ENCODE data around the gene RASGRP2. TPM values are rescaled to one million over a fixed set of nuclear protein-coding genes. Genes with fewer than 3 reads are reported as not detected.

RASGRP2 gene
- total and polyA plus RNA-seq, 2 donors (not counting 1 experiment from before 2014, with no cell fraction given), result 1.2 to 5.2 TPM

DNA sequence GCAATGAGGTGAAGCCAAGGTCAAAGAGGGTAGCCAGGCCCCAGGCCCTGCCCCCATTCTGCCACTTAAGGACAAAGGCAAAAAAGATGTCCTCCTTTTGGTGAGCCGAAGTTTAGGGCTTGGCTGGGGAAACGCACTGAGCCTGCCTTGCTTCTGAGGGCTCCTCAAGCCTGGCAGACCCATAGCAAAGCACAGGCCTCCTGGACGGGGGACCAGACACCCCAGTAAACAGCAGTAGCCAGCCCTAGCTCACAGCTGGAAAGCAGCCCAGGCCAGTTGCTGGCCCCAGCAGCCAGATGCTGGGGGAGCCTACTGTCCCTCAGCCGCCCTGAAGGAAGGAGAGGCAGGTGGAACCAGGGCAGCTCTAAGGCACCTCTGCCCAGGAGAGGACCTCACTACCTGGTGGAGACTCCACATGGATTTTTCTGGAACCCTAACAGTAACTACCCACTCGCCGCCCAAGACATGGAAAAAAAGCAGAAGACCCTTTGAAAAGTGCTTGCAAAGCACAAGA, 19.6 kb upstream of the RASGRP2 start:
- H3K4me3 ChIP-seq (replicated peaks in 1 of 4; ENCODE audit: control extremely low read depth in 1 of 4, insufficient read depth in 1 of 4, low read depth in 3 of 4, low read length in 4 of 4), result no peak overlapping the region

DNA sequence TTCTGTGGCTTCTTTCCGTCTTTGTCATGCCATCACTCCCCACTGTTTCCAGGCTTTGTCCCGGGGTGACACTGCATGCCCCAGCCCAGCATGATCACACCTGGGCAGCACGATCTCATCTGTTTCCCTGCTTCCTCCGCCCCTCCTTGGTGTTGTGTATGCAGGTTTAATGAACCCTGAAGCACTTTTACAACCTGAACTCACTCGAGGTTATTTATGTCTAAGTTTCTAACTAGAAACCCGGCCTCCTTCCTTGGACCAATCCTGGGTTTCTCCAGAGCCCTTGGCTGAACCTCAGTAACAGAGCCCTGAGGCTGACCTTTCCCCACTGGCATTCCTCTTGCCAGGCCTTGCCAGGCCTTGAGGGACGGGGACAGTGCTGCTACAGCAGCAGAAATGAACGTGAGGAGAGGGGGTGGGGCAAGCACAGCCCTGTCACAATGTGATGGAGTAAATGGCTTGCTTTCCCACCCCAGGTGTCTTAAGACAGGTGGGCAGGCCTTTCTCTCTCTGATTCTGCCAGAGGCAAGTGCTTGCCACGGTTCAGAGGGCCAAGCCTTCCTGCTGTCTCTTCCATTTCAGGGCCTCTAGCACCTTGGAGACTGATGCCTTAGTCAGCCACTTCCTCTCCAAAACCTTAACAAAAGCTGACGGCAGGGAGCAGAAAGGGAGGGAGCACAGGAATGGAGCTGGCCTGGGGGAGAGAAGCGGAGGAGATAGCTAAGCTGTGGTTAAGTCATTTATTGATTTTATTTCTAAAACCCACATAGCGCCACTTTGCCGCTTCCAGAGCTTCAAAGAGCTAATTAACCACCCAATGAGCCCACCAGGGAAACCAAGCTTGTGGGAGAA, 19.0 kb upstream of the RASGRP2 start:
- no peak for TF ChIP-seq CTCF (conservative IDR thresholded peaks at IDR 0.05 in 1 of 2, IDR thresholded peaks at IDR 0.05 in 1 of 2; ENCODE audit: low read depth in 1 of 2, low read length in 2 of 2)
- TF ChIP-seq EZH2 (IDR thresholded peaks at IDR 0.05; ENCODE audit: low read length, missing control alignments), result no peak
- no peaks in the 10 kb centered on the region for H3K9me3 ChIP-seq (ENCODE audit: control insufficient read depth, insufficient read depth, low read depth, low read length)
- peaks cover 8% of the 10 kb centered on the region for H3K79me2 ChIP-seq (ENCODE audit: control insufficient read depth, insufficient read depth, low read length)
- H3K27me3 ChIP-seq (ENCODE audit: control insufficient read depth, insufficient read depth, low read length), result no peaks in the 10 kb centered on the region
- H3K4me1 ChIP-seq (ENCODE audit: control insufficient read depth, extremely low read depth, insufficient read depth, low read length), result peaks cover 26% of the 10 kb centered on the region
- H3K9ac ChIP-seq (ENCODE audit: insufficient read depth, low read length), result no peak overlapping the region
- no peak overlapping the region for H3K4me2 ChIP-seq (ENCODE audit: extremely low read depth, insufficient read depth, low read length)
- peak overlapping the region; percentile 24 for H3K27ac ChIP-seq (ENCODE audit: insufficient read depth, low read length)
- peaks cover 31% of the 10 kb centered on the region for H3K36me3 ChIP-seq (ENCODE audit: control insufficient read depth, insufficient read depth, low read length)
- DNase-seq (ENCODE audit: low read depth in 2 of 2), result peak; percentile 33 to 83
- H2AFZ ChIP-seq (ENCODE audit: low read length), result no peak overlapping the region
- H3K4me3 ChIP-seq (replicated peaks in 1 of 4; ENCODE audit: control extremely low read depth in 1 of 4, insufficient read depth in 1 of 4, low read depth in 3 of 4, low read length in 4 of 4), result no peak overlapping the region
- no peaks in the 10 kb centered on the region for H4K20me1 ChIP-seq (ENCODE audit: control insufficient read depth, extremely low read depth, insufficient read depth, low read length)

More for the DNA sequence above, 19.6 kb upstream of the RASGRP2 start:
- no peaks in the 10 kb centered on the region for H4K20me1 ChIP-seq (ENCODE audit: control insufficient read depth, extremely low read depth, insufficient read depth, low read length)
- H3K9me3 ChIP-seq (ENCODE audit: control insufficient read depth, insufficient read depth, low read depth, low read length), result no peaks in the 10 kb centered on the region
- no peak overlapping the region for H3K9ac ChIP-seq (ENCODE audit: insufficient read depth, low read length)
- no peak for DNase-seq (ENCODE audit: low read depth in 2 of 2)
- H2AFZ ChIP-seq (ENCODE audit: low read length), result no peak overlapping the region
- no peaks in the 10 kb centered on the region for H3K27me3 ChIP-seq (ENCODE audit: control insufficient read depth, insufficient read depth, low read length)
- peaks cover 26% of the 10 kb centered on the region for H3K4me1 ChIP-seq (ENCODE audit: control insufficient read depth, extremely low read depth, insufficient read depth, low read length)
- no peak overlapping the region for H3K4me2 ChIP-seq (ENCODE audit: extremely low read depth, insufficient read depth, low read length)
- TF ChIP-seq CTCF (conservative IDR thresholded peaks at IDR 0.05 in 1 of 2, IDR thresholded peaks at IDR 0.05 in 1 of 2; ENCODE audit: low read depth in 1 of 2, low read length in 2 of 2), result no peak
- no peak for TF ChIP-seq EZH2 (IDR thresholded peaks at IDR 0.05; ENCODE audit: low read length, missing control alignments)
- peaks cover 33% of the 10 kb centered on the region for H3K36me3 ChIP-seq (ENCODE audit: control insufficient read depth, insufficient read depth, low read length)
- H3K79me2 ChIP-seq (ENCODE audit: control insufficient read depth, insufficient read depth, low read length), result peaks cover 8% of the 10 kb centered on the region
- H3K27ac ChIP-seq (ENCODE audit: insufficient read depth, low read length), result peak overlapping the region; percentile 24

DNA sequence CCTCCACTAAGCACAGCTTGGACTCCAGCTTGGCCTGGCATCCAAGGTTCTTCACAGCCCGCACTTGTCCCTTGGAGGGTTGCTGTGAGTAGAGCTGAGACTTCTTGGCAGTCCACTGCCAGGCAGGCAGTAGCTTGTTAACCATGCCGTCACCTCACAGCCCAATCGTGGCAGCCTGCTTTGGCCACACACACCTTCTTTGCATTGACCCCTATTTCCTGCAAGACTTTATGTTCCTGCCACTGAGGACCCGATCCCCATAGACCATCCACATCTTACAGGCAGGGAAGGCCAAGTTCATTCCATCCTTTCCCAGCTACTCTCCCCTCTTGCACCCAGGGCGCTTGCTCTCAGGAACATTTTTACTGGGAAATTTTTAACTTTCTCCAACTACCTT, 18.3 kb upstream of the RASGRP2 start:
- Histone ChIP-seq H2AFZ (ENCODE audit: low read length) (no peak overlapping the region), H3K4me2 (ENCODE audit: extremely low read depth, insufficient read depth, low read length) (no peak overlapping the region), H3K79me2 (ENCODE audit: control insufficient read depth, insufficient read depth, low read length) (peaks cover 7% of the 10 kb centered on the region), H3K27ac (ENCODE audit: insufficient read depth, low read length) (no peak overlapping the region), H3K4me3 (replicated peaks in 1 of 4; ENCODE audit: control extremely low read depth in 1 of 4, insufficient read depth in 1 of 4, low read depth in 3 of 4, low read length in 4 of 4) (no peak overlapping the region), H4K20me1 (ENCODE audit: control insufficient read depth, extremely low read depth, insufficient read depth, low read length) (no peaks in the 10 kb centered on the region), H3K9me3 (ENCODE audit: control insufficient read depth, insufficient read depth, low read depth, low read length) (no peaks in the 10 kb centered on the region), H3K27me3 (ENCODE audit: control insufficient read depth, insufficient read depth, low read length) (no peaks in the 10 kb centered on the region), H3K36me3 (ENCODE audit: control insufficient read depth, insufficient read depth, low read length) (peaks cover 27% of the 10 kb centered on the region), H3K9ac (ENCODE audit: insufficient read depth, low read length) (no peak overlapping the region), H3K4me1 (ENCODE audit: control insufficient read depth, extremely low read depth, insufficient read depth, low read length) (peaks cover 26% of the 10 kb centered on the region)
- DNase-seq (ENCODE audit: low read depth in 2 of 2), result no peak
- TF ChIP-seq EZH2 (IDR thresholded peaks at IDR 0.05; ENCODE audit: low read length, missing control alignments) (no peak), CTCF (conservative IDR thresholded peaks at IDR 0.05 in 1 of 2, IDR thresholded peaks at IDR 0.05 in 1 of 2; ENCODE audit: low read depth in 1 of 2, low read length in 2 of 2) (no peak)
